ENCODE data around the gene POLA2. TPM values are rescaled to one million over a fixed set of nuclear protein-coding genes. Genes with fewer than 3 reads are reported as not detected.

POLA2 gene
- total RNA-seq, 1 experiment from 2014 or later = 37.7 TPM

GRCh38 chr11:65327021-65327420 is 65.3 kb downstream of the POLA2 start:
- H3K23me2 ChIP-seq (ENCODE audit: insufficient read length, low read depth, low read length, poor library complexity, severe bottlenecking) = no peaks in the 10 kb centered on the region
- Mint-ChIP-seq H3K9me3 (no peaks in the 10 kb centered on the region), H3K36me3 (ENCODE audit: insufficient read depth in 1 of 3, low read depth in 3 of 3) (peaks cover 7 to 8% (median 8%) of the 10 kb centered on the region in 3 experiments), H3K27me3 (ENCODE audit: low read depth) (peaks cover 4% of the 10 kb centered on the region), H3K27ac (no peak overlapping the region), H3K4me3 (no peak overlapping the region; a peak in 1 of 5 replicates), H3K4me1 (peaks cover 7 to 10% of the 10 kb centered on the region in 2 experiments; a peak in 3 of 4 replicates)
- no peak overlapping the region for H3K18ac ChIP-seq (ENCODE audit: insufficient read length, low read depth, low read length)
- H4K8ac ChIP-seq (replicated peaks; ENCODE audit: insufficient read length, low read depth, low read length) = no peak overlapping the region
- H3K9me3 ChIP-seq (ENCODE audit: control insufficient read depth, low read depth, low read length) = no peaks in the 10 kb centered on the region
- H4K91ac ChIP-seq (ENCODE audit: insufficient read length, low read depth, low read length) = no peak overlapping the region
- H3K9ac ChIP-seq (ENCODE audit: extremely low read depth, insufficient read length, low read length) = no peak overlapping the region
- no peak overlapping the region for H3K14ac ChIP-seq (ENCODE audit: insufficient read depth, low read length)
- no CpG with 5 or more reads among the region's 8 CpGs for WGBS (ENCODE audit: extremely low coverage, insufficient read length, low lambda C conversion rate)
- no peak overlapping the region for H3K4me2 ChIP-seq (ENCODE audit: insufficient read depth, insufficient read length, low read length)
- no peak overlapping the region for H3K27ac ChIP-seq (ENCODE audit: insufficient read length, low read depth, low read length)
- H3K4me1 ChIP-seq (ENCODE audit: insufficient read depth, low read length) = no peaks in the 10 kb centered on the region; the same call in 1 of the 2 replicates
- H2BK20ac ChIP-seq (ENCODE audit: low read depth, low read length, poor library complexity, severe bottlenecking) = no peak overlapping the region
- TF ChIP-seq, protein P1, sequence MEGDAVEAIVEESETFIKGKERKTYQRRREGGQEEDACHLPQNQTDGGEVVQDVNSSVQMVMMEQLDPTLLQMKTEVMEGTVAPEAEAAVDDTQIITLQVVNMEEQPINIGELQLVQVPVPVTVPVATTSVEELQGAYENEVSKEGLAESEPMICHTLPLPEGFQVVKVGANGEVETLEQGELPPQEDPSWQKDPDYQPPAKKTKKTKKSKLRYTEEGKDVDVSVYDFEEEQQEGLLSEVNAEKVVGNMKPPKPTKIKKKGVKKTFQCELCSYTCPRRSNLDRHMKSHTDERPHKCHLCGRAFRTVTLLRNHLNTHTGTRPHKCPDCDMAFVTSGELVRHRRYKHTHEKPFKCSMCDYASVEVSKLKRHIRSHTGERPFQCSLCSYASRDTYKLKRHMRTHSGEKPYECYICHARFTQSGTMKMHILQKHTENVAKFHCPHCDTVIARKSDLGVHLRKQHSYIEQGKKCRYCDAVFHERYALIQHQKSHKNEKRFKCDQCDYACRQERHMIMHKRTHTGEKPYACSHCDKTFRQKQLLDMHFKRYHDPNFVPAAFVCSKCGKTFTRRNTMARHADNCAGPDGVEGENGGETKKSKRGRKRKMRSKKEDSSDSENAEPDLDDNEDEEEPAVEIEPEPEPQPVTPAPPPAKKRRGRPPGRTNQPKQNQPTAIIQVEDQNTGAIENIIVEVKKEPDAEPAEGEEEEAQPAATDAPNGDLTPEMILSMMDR (conservative IDR thresholded peaks at IDR 0.05) = no peak
- no peak overlapping the region for H3K4ac ChIP-seq (ENCODE audit: low read depth, low read length)
- H2BK5ac ChIP-seq (ENCODE audit: insufficient read length, low read length) = no peak overlapping the region
- no peaks in the 10 kb centered on the region for H3K79me1 ChIP-seq (ENCODE audit: insufficient read depth, low read depth, low read length, poor library complexity, severe bottlenecking)
- no peak overlapping the region for H2AFZ ChIP-seq (ENCODE audit: low read length)
- DNase-seq = no peak
- no peak overlapping the region for H2BK12ac ChIP-seq (ENCODE audit: insufficient read length, low read depth, low read length)
- no peaks in the 10 kb centered on the region for H3K79me2 ChIP-seq (ENCODE audit: insufficient read depth, low read length)
- no peaks in the 10 kb centered on the region for H3K27me3 ChIP-seq (ENCODE audit: insufficient read depth, low read length)
- no peak overlapping the region for H2AK5ac ChIP-seq (ENCODE audit: insufficient read length, low read length)
- H4K5ac ChIP-seq (ENCODE audit: insufficient read length, low read depth, low read length) = no peak overlapping the region
- H3K56ac ChIP-seq (ENCODE audit: insufficient read length, low read depth, low read length) = no peak overlapping the region
- no peaks in the 10 kb centered on the region for H4K20me1 ChIP-seq (ENCODE audit: control insufficient read depth, insufficient read depth, insufficient read length)
- no peak overlapping the region for H2BK120ac ChIP-seq (ENCODE audit: low read depth, low read length, poor library complexity, severe bottlenecking)
- no peak overlapping the region for H2BK15ac ChIP-seq (ENCODE audit: low read depth, low read length)
- H3T11ph ChIP-seq (ENCODE audit: low read length) = no peak overlapping the region
- no peak overlapping the region for H3K23ac ChIP-seq (ENCODE audit: insufficient read length, low read depth, low read length)

Measured in H9 (cell line).